Stimulated activated CD8-positive, alpha-beta memory T cell treated with anti-CD3 and anti-CD28 coated beads, Interleukin-15, amount 100 ng/mL, for 24 hours (primary cell): ENCODE data around the gene MRTFB.
"Not testable (repeated sequence)": the region's sequence is repeated elsewhere in the genome, so short reads cannot be mapped to it uniquely, and the experiment has no call there.

Experiments
- DNase-seq: peaks from one replicate; pipeline ENCODE4 v3.0.0-alpha.2; 2020; ENCODE audit warnings: low read depth

The MRTFB gene

DNA sequence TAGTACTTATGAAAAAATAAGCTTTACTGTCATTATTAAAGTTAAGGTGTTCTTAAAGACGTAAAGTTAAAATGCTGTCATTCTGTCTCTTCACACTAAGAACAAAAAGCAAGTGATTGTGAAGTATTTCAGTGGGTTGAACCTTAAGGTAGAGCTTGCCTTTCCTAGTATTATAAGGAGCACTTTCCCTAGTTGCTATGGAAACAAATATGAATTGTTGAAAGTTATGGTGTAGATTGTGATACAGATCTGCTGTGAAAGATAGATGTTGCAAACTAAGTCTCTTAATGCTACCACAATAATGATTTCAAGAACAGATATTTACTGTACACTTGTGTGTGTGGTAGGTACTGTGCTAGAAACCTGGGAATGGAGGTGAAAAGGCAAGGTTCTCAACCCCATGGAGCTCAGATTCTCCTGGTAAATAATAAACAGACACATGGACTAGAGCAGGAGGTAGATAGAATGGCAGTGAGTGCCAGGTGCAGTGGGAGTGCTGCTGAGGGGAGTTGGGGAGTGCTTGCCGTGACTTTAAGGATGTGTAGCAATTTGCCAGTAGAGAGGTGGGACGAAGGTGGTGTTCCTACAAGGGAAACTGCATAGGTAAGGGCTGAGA lies 34.7 kb downstream of the MRTFB start:
- no peak for DNase-seq

- no peak for DNase-seq
Observed at GRCh38 chr16:14106457-14106856, 35.3 kb downstream of the MRTFB start.

DNA sequence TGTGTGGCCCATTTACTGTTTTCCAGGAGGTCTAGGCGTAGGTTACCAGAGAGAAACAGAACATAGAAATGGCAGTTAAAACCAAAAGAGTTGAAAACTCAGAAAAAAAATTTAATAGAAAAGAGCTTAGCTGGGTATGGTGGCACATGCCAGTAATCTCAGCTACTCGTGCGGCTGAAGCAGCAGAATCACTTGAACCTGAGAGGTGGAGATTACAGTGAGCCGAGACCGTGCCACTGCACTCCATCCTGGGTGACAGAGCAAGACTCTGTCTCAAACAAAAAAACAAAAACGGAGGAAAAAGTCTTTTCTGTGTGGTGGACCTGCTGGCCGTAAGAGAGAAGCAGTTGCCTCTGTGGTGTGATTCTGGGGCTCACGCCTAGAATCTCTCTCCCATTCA lies 35.8 kb downstream of the MRTFB start:
- DNase-seq: no peak

DNA sequence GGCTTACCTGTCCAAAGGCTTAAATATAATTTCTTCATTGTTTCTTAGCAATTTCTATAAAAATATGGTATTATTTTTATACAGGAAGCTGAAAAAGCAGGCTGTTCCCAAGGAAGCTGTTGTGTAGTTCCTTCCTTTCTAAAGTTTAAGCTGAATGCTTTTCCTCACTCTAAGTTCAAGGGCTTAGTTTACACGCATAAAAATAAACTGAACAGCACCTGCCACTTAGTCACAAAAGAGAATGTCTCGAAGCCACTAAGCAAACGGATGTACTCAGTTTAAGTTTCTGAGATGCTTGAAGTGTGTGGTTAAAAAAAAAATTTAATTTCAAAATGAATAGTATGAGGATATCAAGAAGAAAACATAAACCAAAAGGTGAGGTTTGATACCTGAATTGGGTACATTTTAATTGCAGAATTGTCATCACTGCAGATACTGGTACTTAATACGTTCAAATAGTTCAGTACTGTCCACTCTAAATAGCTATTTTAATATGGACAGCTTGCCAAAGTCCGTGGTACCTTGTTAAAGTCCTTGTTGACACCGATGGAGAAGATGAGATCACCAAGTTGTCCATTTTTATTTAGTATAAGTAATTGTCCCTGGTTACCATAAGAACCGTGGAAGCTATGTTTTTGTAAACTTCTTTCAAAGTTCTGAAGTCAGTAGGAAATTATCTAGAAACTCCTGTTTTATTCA lies 38.1 kb downstream of the MRTFB start:
- DNase-seq: no peak

DNA sequence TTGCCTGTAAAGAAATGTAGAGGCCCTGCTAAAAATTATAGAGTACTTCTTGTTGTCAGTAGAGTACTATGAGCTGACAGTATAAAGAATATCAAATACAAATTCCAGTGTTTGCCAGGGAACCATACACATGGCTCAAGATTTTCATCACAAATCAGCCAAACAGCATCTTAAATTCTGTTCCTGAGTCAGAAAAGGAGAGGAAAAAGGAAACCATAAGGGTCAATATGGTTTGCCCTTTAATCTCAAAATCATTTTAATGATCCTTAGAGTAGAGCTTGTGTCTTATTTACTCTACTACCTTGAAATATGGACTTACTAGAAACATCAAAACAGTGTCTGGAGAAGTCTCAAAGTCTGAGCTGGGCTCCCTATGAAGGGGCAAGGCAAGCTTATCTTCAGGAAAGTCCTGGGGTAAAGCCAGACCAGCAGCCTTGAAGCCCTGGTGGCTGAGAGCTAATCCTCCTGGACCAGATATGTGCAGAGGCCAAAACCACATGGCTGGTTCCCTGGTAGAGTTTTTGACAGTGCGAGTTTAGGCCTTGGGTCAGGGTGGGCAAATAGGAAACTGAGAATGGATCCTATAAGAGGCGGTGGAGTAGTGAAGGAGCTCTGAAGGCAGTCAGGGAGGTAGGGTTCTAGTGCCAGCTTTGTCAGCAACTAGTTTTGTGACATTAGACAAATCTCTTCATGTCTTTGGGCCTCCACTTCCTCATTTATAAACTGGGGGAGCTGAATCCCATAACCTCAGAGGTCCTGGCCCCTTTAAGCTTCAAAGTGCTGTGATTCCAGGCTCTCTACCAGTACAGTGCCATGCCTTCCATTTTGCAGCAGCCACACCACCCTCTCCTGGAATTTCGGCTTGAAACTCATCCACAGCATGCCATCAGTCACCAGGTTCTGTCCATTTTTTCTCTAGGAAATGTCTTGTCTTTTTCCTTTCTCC lies 38.9 kb downstream of the MRTFB start:
- DNase-seq: no peak

- DNase-seq: no peak
Observed at GRCh38 chr16:14110728-14111251, 39.7 kb downstream of the MRTFB start.

- DNase-seq: no peak
Observed at GRCh38 chr16:14111713-14112538, 40.8 kb downstream of the MRTFB start.

- DNase-seq: no peak
Observed at GRCh38 chr16:14112539-14112856, 41.4 kb downstream of the MRTFB start.

- no peak for DNase-seq
Observed at GRCh38 chr16:14113344-14113743, 42.2 kb downstream of the MRTFB start.

- no peak for DNase-seq
Observed at GRCh38 chr16:14117051-14117450, 45.9 kb downstream of the MRTFB start.

GRCh38 chr16:14119799-14120198 lies 48.7 kb downstream of the MRTFB start:
- no peak for DNase-seq

GRCh38 chr16:14120335-14120734 lies 49.2 kb downstream of the MRTFB start:
- DNase-seq: no peak

DNA sequence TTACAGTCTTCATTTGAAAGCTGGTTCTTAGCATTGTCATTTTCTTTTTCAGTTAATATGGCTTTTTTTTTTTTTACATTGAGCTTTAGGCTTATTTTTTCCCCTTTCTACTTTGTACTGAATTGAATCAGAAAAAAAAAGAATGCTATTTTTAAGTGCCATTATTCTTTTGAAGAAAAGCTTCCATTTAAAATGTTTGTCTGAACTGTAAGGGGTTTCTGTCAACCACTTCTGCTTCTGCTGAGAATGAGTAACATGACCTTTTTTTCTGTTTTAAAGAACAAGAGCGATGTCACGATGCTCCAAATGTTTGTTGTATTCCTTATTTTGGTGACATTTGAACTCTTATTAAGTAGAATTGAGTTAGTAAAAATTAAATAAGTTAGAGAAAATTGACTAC lies 50.0 kb downstream of the MRTFB start:
- DNase-seq: no peak

- DNase-seq: no peak
Observed at GRCh38 chr16:14121872-14122271, 50.8 kb downstream of the MRTFB start.

DNA sequence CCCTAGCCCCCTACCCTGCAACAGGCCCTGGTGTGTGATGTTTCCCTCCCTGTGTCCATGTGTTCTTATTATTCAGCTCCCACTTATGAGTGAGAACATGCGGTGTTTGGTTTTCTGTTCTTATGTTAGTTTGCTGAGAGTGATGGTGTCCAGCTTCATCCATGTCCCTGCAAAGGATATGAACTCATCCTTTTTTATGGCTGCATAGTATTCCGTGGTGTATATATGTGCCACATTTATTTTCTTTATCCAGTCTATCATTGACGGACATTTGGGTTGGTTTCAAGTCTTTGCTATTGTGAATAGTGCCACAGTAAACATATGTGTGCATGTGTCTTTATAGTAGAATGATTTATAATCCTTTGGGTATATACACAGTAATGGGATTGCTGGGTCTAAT lies 51.3 kb downstream of the MRTFB start:
- not testable (repeated sequence) for DNase-seq

DNA sequence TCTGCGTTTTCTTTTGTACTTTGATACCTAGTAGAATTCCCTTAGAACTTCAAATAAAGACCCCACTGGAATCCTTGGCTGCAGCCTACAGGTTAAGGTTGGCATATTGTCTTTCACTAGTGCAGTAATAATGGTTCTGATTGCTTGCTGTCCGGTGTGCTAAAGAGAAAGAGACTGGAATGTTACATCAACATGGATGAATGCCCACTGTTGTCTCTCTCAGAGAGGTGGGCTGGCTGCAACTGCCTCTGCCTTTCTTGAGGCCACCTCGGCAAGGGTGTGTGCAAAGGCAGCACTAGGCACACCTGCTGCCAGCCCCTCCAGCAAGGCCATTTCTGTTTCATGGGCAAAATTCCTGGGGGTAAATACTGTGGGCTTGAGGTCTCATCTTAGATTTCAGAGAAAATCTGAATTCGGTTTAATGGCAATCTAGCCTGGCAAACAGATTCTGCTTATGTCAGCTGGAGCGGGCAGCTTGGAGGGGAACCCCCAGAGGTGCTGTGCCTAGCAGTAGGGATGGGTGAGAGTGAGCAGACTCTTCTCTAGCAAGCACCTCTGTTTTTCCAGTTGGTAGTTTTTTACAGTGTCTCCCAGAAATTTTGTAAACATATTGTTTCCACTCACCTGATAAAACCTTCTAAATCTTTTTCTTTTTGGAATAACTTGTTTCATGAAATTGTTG lies 54.0 kb downstream of the MRTFB start:
- no peak for DNase-seq

DNA sequence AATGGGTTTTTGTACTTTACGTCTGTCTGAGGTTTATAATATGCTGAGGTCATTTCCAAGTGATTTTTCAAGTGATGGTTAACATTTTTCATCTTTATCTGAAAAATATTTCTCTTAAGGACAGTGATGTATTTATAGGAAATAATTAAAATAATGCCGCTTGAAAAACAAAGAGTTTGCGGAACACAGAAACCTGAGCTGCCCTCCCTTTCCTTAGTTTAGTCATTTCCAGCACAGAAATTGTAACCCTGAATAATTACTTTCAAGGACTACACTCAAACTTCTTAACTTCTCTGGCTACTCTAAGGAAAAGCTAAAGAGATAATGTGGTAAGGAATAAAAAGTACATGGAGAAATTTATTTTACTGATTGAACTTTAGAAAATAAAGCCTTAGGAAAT lies 54.6 kb downstream of the MRTFB start:
- DNase-seq: no peak

DNA sequence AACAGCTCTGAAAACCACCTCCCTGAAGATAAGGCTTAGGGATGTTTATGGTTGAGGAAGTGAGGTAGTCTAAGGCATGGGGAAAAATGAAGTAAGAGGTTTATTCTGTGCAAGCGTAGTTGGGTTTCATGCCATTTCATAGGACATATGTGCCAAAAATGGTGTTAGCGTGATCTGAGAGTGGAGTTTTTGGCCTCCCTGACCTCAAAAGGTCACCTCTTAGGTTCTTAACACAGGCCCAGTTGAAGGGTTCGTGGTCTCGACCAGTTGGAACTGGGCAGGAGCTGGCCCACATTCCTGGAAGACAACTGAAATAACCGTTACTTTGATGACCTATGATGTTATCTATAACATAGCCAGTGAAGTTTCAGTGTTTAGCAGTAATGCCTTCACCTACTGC lies 57.0 kb downstream of the MRTFB start:
- DNase-seq: no peak

DNA sequence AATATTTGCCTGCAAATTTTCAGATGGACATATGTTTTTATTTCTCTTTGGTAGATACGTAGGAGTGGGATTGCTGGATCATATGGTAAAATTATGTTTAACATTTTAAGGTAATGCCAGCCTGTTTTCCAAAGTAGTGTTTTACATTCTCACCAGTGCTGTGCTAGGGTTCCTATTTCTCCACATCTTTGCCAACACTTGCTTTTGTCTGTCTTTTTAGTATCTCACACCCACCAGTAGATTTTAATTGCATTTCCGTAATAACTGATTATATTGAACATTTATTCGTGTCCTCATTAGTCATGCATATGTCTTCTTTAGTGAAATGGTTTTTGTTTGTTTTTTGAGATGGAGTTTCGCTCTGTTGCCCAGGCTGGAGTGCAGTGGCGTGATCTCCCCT lies 58.4 kb downstream of the MRTFB start:
- no peak for DNase-seq

DNA sequence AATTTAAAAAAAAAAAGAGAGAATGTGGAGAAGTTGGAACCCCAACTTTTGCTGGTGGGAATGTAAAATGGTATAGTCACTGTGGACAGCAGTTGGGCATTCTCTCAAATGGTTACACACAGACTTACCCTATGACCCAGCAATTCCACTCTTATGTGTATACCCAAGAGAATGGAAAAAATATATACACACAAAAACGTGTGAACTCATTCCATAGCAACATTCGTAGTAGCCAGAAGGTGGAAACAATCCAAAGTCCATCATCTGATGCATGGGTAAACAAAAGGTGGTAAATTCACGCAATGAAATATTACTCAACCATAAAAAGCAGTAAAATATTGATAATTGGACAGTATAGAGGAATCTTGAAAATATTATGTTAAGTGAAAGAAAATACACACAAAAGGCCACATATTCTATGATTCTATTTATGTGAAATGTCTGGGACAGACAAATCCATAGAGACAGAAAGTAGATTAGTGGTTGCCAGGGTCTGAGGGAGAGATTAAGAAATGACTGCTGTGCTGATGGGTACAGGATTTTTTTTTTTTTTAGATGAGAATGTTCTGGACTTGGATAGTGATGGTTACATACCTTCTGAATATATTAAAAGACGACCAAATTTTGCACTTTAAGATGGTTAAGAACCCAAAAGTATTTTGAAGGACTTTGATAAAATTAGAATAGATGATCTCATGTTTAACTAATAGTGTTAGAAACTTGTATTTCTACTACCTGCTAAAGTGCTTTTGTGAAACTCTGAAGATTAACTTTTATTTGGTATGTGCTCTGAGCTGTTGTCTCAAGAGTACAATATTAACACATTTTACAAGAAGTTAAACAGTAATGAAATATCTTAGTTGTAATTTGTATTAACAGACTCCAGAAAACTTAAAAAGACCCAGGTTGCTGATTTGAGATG lies 60.9 kb downstream of the MRTFB start:
- no peak for DNase-seq
